ENCODE data around the gene FAM149A.

The FAM149A gene

GRCh38 chr4:186069729-186070128 lies 34.8 kb upstream of the FAM149A start:
- TF ChIP-seq EZH2phosphoT487 (IDR thresholded peaks at IDR 0.05; ENCODE audit: low read length) (no peak), EZH2 (optimal IDR thresholded peaks at IDR 0.05; ENCODE audit: low read depth, low read length) (no peak)
- TF ChIP-seq, protein P1, sequence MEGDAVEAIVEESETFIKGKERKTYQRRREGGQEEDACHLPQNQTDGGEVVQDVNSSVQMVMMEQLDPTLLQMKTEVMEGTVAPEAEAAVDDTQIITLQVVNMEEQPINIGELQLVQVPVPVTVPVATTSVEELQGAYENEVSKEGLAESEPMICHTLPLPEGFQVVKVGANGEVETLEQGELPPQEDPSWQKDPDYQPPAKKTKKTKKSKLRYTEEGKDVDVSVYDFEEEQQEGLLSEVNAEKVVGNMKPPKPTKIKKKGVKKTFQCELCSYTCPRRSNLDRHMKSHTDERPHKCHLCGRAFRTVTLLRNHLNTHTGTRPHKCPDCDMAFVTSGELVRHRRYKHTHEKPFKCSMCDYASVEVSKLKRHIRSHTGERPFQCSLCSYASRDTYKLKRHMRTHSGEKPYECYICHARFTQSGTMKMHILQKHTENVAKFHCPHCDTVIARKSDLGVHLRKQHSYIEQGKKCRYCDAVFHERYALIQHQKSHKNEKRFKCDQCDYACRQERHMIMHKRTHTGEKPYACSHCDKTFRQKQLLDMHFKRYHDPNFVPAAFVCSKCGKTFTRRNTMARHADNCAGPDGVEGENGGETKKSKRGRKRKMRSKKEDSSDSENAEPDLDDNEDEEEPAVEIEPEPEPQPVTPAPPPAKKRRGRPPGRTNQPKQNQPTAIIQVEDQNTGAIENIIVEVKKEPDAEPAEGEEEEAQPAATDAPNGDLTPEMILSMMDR (IDR thresholded peaks at IDR 0.05; ENCODE audit: low read length): no peak
- Histone ChIP-seq H4K20me1 (ENCODE audit: insufficient read depth, low read length) (no peaks in the 10 kb centered on the region), H3K27ac (ENCODE audit: low read length) (no peak overlapping the region), H3K9me3 (replicated peaks; ENCODE audit: insufficient read depth, low read length) (no peaks in the 10 kb centered on the region), H3F3A (ENCODE audit: insufficient read depth, low read length) (peaks cover 9% of the 10 kb centered on the region; the same call in 1 of the 2 replicates), H3K79me2 (ENCODE audit: low read length) (no peaks in the 10 kb centered on the region), H3K9me2 (replicated peaks; ENCODE audit: insufficient read depth, low read length) (no peaks in the 10 kb centered on the region), H3K9ac (ENCODE audit: low read length) (no peak overlapping the region), H3K27me3 (replicated peaks; ENCODE audit: insufficient read depth, low read length) (no peaks in the 10 kb centered on the region), H3K4me1 (ENCODE audit: low read length) (peaks cover 17% of the 10 kb centered on the region), H3K36me3 (replicated peaks; ENCODE audit: insufficient read depth, low read length) (no peaks in the 10 kb centered on the region), H3K4me3 (ENCODE audit: low read length) (no peak overlapping the region), H2AFZ (ENCODE audit: low read length) (no peak overlapping the region), H3K4me2 (ENCODE audit: low read depth, low read length) (no peak overlapping the region)
- no peak for DNase-seq

DNA sequence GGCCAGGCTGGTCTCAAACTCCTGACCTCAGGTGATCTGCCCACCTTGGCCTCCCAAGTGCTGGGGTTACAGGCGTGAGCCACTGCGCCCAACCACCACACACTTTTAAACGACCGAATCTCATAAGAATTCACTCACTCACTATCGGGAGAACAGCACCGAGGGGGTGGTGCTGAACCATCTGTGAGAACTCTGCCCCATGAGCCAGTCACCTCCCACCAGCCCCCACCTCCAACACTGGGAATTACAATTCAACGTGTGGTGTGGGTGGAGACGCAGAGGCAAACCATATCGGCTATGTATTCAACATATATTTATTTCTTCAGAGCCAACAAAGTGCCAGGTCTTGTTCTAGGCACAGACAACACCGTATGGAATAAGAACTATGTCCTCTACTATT lies 32.0 kb upstream of the FAM149A start:
- no peak overlapping the region for H3K27ac ChIP-seq (ENCODE audit: low read length)
- H3K79me2 ChIP-seq (ENCODE audit: low read length): no peaks in the 10 kb centered on the region
- no peak overlapping the region for H3K9ac ChIP-seq (ENCODE audit: low read length)
- DNase-seq: no peak
- no peaks in the 10 kb centered on the region for H3K36me3 ChIP-seq (replicated peaks; ENCODE audit: insufficient read depth, low read length)
- H4K20me1 ChIP-seq (ENCODE audit: insufficient read depth, low read length): no peaks in the 10 kb centered on the region
- H3K9me3 ChIP-seq (replicated peaks; ENCODE audit: insufficient read depth, low read length): no peaks in the 10 kb centered on the region
- peaks cover 16% of the 10 kb centered on the region for H3K4me1 ChIP-seq (ENCODE audit: low read length)
- H2AFZ ChIP-seq (ENCODE audit: low read length): no peak overlapping the region
- no peaks in the 10 kb centered on the region for H3K9me2 ChIP-seq (replicated peaks; ENCODE audit: insufficient read depth, low read length)
- H3K4me2 ChIP-seq (ENCODE audit: low read depth, low read length): no peak overlapping the region
- H3K4me3 ChIP-seq (ENCODE audit: low read length): no peak overlapping the region
- peaks cover 9% of the 10 kb centered on the region; the same call in 1 of the 2 replicates for H3F3A ChIP-seq (ENCODE audit: insufficient read depth, low read length)
- TF ChIP-seq EZH2phosphoT487 (IDR thresholded peaks at IDR 0.05; ENCODE audit: low read length) (no peak), EZH2 (optimal IDR thresholded peaks at IDR 0.05; ENCODE audit: low read depth, low read length) (no peak)
- TF ChIP-seq, protein P1 (IDR thresholded peaks at IDR 0.05; ENCODE audit: low read length): no peak
- H3K27me3 ChIP-seq (replicated peaks; ENCODE audit: insufficient read depth, low read length): no peaks in the 10 kb centered on the region

DNA sequence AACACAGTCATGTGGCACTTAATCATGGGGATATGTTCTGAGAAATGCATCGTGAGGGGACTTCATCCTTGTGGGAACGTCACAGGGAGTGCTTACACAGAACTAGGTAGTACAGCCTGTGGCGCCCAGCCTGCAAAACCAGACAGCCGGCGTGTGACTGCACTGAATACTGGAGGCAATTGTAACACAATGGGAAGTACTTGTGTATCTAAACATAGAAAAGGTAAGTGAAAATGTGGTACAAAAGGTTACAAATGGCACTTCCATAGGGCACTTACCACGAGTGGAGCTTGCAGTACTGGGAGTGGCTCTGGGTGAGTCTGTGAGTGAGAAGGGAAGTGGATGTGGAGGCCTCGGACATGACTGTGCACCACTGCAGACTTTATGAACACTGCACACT lies 30.3 kb upstream of the FAM149A start:
- Histone ChIP-seq H3K27ac (ENCODE audit: low read length) (no peak overlapping the region), H3K79me2 (ENCODE audit: low read length) (no peaks in the 10 kb centered on the region), H3K27me3 (replicated peaks; ENCODE audit: insufficient read depth, low read length) (no peaks in the 10 kb centered on the region), H4K20me1 (ENCODE audit: insufficient read depth, low read length) (no peaks in the 10 kb centered on the region), H3F3A (ENCODE audit: insufficient read depth, low read length) (no peaks in the 10 kb centered on the region), H3K9me3 (replicated peaks; ENCODE audit: insufficient read depth, low read length) (no peaks in the 10 kb centered on the region), H3K9ac (ENCODE audit: low read length) (no peak overlapping the region), H3K9me2 (replicated peaks; ENCODE audit: insufficient read depth, low read length) (no peaks in the 10 kb centered on the region), H3K36me3 (replicated peaks; ENCODE audit: insufficient read depth, low read length) (no peaks in the 10 kb centered on the region), H2AFZ (ENCODE audit: low read length) (no peak overlapping the region), H3K4me1 (ENCODE audit: low read length) (peaks cover 2% of the 10 kb centered on the region), H3K4me3 (ENCODE audit: low read length) (no peak overlapping the region), H3K4me2 (ENCODE audit: low read depth, low read length) (no peak overlapping the region)
- no peak for DNase-seq
- no peak for TF ChIP-seq EZH2 (optimal IDR thresholded peaks at IDR 0.05; ENCODE audit: low read depth, low read length)
- TF ChIP-seq, protein P1 (IDR thresholded peaks at IDR 0.05; ENCODE audit: low read length): no peak
- TF ChIP-seq EZH2phosphoT487 (IDR thresholded peaks at IDR 0.05; ENCODE audit: low read length): no peak
